Panc1 (cell line): Measurements from ENCODE around the gene PCNT. TPM values are rescaled to one million over a fixed set of nuclear protein-coding genes. Genes with fewer than 3 reads are reported as not detected.
A peak's percentile ranks its signal among the peaks of the same experiment; 100 is the strongest.

Experiments
- ATAC-seq: fragments of 200-7000 bp; cut with Tn5 transposase; 2 replicates; pipeline ENCODE4 v1.9.1; 2020; ENCODE audit warnings: mild to moderate bottlenecking, moderate library complexity
- Bru-seq: library from RNA; stranded (reverse); fragments of 400-500 nt; gene quantifications from one replicate; lab custom pipeline; 2021; lab: Mats Ljungman, UMichigan
- BruChase-seq, 2 experiments: library from RNA; stranded (reverse); fragments of 400-500 nt; gene quantifications; one replicate each; lab custom pipeline; 2021; lab: Mats Ljungman, UMichigan
- BruUV-seq: library from RNA; stranded (reverse); fragments of 400-500 nt; replicated peaks from 2 replicates; lab custom pipeline; 2021; lab: Mats Ljungman, UMichigan
- CTCF ChIA-PET: fragments of 300-600 bp; sonication (Branson Sonifier 250); formaldehyde crosslinking; loops from one replicate; lab custom pipeline; 2022; ENCODE audit warnings: antibody characterized with exemption; lab: Charles Lee
- POLR2A ChIA-PET: fragments of 300-600 bp; sonication (Branson Sonifier 250); formaldehyde crosslinking; loops from one replicate; lab custom pipeline; 2022; ENCODE audit warnings: antibody characterized with exemption; lab: Charles Lee
- DNase-seq: peaks from one replicate; pipeline ENCODE4 v3.0.0-alpha.2; 2010; ENCODE audit warnings: low read depth, low spot score
- H3K27ac ChIP-seq: 2 replicates; pipeline ENCODE4 v1.5.1; 2011; ENCODE audit warnings: mild to moderate bottlenecking, low read length, inconsistent platforms
- H3K27me3 ChIP-seq: fragments of 200-500 bp; sonication (Bioruptor generic); 2 replicates; pipeline ENCODE4 v1.6.0; 2014; ENCODE audit warnings: low read length, inconsistent platforms; ENCODE audit not compliant: control insufficient read depth, insufficient read depth
- H3K36me3 ChIP-seq: fragments of 200-500 bp; sonication (Bioruptor generic); 2 replicates; pipeline ENCODE4 v1.5.1; 2014; ENCODE audit warnings: inconsistent platforms, mild to moderate bottlenecking, low read length, moderate library complexity; ENCODE audit not compliant: control insufficient read depth, insufficient read depth
- H3K4me1 ChIP-seq: 2 replicates; pipeline ENCODE4 v1.5.1; 2011; ENCODE audit warnings: inconsistent platforms, mild to moderate bottlenecking, low read length, moderate library complexity; ENCODE audit not compliant: control insufficient read depth, insufficient read depth
- H3K4me3 ChIP-seq, 2 experiments: 2 replicates each; pipeline ENCODE4 v1.5.1; 2011 to 2012; ENCODE audit warnings: low read depth in 2 of 2, low read length in 2 of 2, mild to moderate bottlenecking in 2 of 2, inconsistent platforms in 1 of 2, moderate library complexity in 1 of 2
- H3K9me3 ChIP-seq: fragments of 200-500 bp; sonication (Bioruptor generic); 2 replicates; pipeline ENCODE4 v1.5.1; 2014; ENCODE audit warnings: low read depth, mild to moderate bottlenecking, inconsistent platforms, low read length, moderate library complexity; ENCODE audit not compliant: control insufficient read depth, insufficient read depth
- POLR2AphosphoS5 ChIP-seq: IDR thresholded peaks from 2 replicates; pipeline ENCODE4 v1.6.1; 2012; ENCODE audit warnings: mild to moderate bottlenecking, low read depth, low read length, moderate library complexity
- SIN3A ChIP-seq: IDR thresholded peaks from 2 replicates; pipeline ENCODE4 v1.6.1; 2012; ENCODE audit warnings: low read depth, mild to moderate bottlenecking, low read length, moderate library complexity, borderline replicate concordance; ENCODE audit not compliant: insufficient read depth
- TCF7L2 ChIP-seq: IDR thresholded peaks from 2 replicates; pipeline ENCODE4 v1.6.1; 2011; ENCODE audit warnings: mild to moderate bottlenecking, low read depth, low read length, inconsistent platforms
- in situ Hi-C: cut with HindIII; loops from 2 replicates; pipeline ENCODE4 v1.10.0; 2016; ENCODE audit warnings: low sequenced_read_pairs, low pct_unique_long_range_greater_than_20kb
- intact Hi-C: fragments of 100-400 bp; cut with micrococcal nuclease; formaldehyde crosslinking; loops from one replicate; pipeline ENCODE4 v1.10.0; 2022; ENCODE audit not compliant: unreplicated experiment
- long read RNA-seq: library from polyadenylated mRNA; unstranded; transcript quantifications from one replicate; pipeline ENCODE4 v2.0.0, GENCODE V29; 2021; ENCODE audit not compliant: unreplicated experiment
- polyA plus RNA-seq: library from polyadenylated mRNA; unstranded; fragments of >200 nt; gene quantifications from one replicate; pipeline ENCODE4 v1.2.1, GENCODE V29; 2012; ENCODE audit warnings: missing spikeins; ENCODE audit not compliant: insufficient read length
- total RNA-seq: library from RNA; stranded (reverse); gene quantifications from one replicate; pipeline ENCODE4 v1.2.1, GENCODE V29; 2021; ENCODE audit not compliant: unreplicated experiment
- TF ChIP-seq, protein P1 (sequence below), 2 experiments: IDR thresholded peaks; 2 replicates each; pipeline ENCODE4 v1.6.1; 2011 to 2012; ENCODE audit warnings: low read depth in 2 of 2, control low read depth in 1 of 2, low read length in 1 of 2, mild to moderate bottlenecking in 1 of 2, moderate library complexity in 1 of 2; ENCODE audit not compliant: insufficient read depth in 1 of 2
- TF ChIP-seq, protein P2 (sequence below): fragments of 450-650 bp; IDR thresholded peaks from 2 replicates; pipeline ENCODE4 v1.5.1; 2017; ENCODE audit warnings: mild to moderate bottlenecking

Gene PCNT, protein sequence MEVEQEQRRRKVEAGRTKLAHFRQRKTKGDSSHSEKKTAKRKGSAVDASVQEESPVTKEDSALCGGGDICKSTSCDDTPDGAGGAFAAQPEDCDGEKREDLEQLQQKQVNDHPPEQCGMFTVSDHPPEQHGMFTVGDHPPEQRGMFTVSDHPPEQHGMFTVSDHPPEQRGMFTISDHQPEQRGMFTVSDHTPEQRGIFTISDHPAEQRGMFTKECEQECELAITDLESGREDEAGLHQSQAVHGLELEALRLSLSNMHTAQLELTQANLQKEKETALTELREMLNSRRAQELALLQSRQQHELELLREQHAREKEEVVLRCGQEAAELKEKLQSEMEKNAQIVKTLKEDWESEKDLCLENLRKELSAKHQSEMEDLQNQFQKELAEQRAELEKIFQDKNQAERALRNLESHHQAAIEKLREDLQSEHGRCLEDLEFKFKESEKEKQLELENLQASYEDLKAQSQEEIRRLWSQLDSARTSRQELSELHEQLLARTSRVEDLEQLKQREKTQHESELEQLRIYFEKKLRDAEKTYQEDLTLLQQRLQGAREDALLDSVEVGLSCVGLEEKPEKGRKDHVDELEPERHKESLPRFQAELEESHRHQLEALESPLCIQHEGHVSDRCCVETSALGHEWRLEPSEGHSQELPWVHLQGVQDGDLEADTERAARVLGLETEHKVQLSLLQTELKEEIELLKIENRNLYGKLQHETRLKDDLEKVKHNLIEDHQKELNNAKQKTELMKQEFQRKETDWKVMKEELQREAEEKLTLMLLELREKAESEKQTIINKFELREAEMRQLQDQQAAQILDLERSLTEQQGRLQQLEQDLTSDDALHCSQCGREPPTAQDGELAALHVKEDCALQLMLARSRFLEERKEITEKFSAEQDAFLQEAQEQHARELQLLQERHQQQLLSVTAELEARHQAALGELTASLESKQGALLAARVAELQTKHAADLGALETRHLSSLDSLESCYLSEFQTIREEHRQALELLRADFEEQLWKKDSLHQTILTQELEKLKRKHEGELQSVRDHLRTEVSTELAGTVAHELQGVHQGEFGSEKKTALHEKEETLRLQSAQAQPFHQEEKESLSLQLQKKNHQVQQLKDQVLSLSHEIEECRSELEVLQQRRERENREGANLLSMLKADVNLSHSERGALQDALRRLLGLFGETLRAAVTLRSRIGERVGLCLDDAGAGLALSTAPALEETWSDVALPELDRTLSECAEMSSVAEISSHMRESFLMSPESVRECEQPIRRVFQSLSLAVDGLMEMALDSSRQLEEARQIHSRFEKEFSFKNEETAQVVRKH (N-terminal part only)
- 44.3 TPM for total RNA-seq
- polyA plus RNA-seq: 24.4 TPM
- Bru-seq, nascent RNA: percentile 68 among the genes with signal in this experiment
- percentile 72 among the genes with signal in this experiment for BruChase-seq, experiment 1, labeled RNA remaining after a 2-hour chase
- percentile 79 among the genes with signal in this experiment for BruChase-seq, experiment 2, labeled RNA remaining after a 6-hour chase
- long read RNA-seq, partial matches to known transcripts: 42 of 57 reads
- long read RNA-seq, other reads (novel, unspliced or antisense): 15 of 57 reads

DNA sequence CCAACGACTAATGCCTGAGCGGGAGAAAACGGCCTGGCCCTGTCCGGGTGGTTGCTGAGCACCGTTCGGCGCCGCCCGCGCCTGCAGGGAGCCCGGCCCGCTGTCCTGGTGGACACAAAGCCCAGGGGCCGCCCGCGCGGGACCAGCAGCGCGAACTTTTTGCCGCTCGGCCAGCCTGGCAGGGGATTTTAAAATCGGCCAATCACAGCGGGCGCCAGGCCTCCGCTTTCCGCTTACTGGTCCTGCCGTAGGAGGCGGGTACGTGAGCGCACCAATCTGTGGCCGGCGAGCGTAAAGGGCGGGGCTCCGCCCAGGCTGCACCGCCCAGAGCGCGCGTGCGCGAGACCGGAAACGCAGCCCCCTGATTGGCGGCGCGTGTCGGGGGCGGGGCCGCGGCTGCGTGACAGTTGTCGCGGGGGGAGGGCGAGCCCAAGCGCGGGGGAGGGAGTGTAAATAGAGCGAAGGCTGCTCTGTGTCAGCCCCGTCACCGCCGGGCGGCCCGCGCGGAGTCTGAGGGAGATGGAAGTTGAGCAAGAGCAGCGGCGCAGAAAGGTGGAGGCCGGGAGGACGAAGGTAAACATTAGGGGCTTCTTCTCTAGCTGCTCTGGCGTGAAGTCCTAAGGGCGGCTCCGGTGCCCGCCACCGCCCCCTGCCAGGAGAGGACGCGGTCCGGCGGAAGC is at the start of gene PCNT, which contains the start of gene C21orf58:
Gene PCNT, plus strand, starts transcription at position 447 of the 680 bp plus-strand sequence. Its CDS starts 73 bp downstream, at position 520.
Gene C21orf58, minus strand, starts transcription at position 161 of the 680 bp plus-strand sequence. CDS start 1,132 bp downstream, outside the sequence.
- BruUV-seq: no TSS peak
- Histone ChIP-seq H3K9me3 (no peaks in the 10 kb centered on the region), H3K4me1 (peaks cover 21% of the 10 kb centered on the region), H3K36me3 (no peaks in the 10 kb centered on the region; the same call in 1 of the 2 replicates), H3K4me3 (peak within 1 kb of the TSS; percentile 74 to 82), H3K27me3 (no peaks in the 10 kb centered on the region), H3K27ac (peak within 1 kb of the TSS; percentile 89)
- intact Hi-C loops (no loop called here), in situ Hi-C loops (no loop called here)
- CTCF ChIA-PET: no interaction called here
- DNase-seq (peak; percentile 74), ATAC-seq (peak; percentile 88)
- TF ChIP-seq, protein P1, sequence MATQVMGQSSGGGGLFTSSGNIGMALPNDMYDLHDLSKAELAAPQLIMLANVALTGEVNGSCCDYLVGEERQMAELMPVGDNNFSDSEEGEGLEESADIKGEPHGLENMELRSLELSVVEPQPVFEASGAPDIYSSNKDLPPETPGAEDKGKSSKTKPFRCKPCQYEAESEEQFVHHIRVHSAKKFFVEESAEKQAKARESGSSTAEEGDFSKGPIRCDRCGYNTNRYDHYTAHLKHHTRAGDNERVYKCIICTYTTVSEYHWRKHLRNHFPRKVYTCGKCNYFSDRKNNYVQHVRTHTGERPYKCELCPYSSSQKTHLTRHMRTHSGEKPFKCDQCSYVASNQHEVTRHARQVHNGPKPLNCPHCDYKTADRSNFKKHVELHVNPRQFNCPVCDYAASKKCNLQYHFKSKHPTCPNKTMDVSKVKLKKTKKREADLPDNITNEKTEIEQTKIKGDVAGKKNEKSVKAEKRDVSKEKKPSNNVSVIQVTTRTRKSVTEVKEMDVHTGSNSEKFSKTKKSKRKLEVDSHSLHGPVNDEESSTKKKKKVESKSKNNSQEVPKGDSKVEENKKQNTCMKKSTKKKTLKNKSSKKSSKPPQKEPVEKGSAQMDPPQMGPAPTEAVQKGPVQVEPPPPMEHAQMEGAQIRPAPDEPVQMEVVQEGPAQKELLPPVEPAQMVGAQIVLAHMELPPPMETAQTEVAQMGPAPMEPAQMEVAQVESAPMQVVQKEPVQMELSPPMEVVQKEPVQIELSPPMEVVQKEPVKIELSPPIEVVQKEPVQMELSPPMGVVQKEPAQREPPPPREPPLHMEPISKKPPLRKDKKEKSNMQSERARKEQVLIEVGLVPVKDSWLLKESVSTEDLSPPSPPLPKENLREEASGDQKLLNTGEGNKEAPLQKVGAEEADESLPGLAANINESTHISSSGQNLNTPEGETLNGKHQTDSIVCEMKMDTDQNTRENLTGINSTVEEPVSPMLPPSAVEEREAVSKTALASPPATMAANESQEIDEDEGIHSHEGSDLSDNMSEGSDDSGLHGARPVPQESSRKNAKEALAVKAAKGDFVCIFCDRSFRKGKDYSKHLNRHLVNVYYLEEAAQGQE (IDR thresholded peaks at IDR 0.05; ENCODE audit: insufficient read depth in 1 of 2, low read depth in 2 of 2, low read length in 1 of 2): no peak
- TF ChIP-seq, protein P2, sequence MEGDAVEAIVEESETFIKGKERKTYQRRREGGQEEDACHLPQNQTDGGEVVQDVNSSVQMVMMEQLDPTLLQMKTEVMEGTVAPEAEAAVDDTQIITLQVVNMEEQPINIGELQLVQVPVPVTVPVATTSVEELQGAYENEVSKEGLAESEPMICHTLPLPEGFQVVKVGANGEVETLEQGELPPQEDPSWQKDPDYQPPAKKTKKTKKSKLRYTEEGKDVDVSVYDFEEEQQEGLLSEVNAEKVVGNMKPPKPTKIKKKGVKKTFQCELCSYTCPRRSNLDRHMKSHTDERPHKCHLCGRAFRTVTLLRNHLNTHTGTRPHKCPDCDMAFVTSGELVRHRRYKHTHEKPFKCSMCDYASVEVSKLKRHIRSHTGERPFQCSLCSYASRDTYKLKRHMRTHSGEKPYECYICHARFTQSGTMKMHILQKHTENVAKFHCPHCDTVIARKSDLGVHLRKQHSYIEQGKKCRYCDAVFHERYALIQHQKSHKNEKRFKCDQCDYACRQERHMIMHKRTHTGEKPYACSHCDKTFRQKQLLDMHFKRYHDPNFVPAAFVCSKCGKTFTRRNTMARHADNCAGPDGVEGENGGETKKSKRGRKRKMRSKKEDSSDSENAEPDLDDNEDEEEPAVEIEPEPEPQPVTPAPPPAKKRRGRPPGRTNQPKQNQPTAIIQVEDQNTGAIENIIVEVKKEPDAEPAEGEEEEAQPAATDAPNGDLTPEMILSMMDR: no peak
- no peak for TF ChIP-seq TCF7L2
- no peak for TF ChIP-seq SIN3A
- peak; percentile 74 for TF ChIP-seq POLR2AphosphoS5
- POLR2A ChIA-PET: no interaction called here
